Gastroesophageal sphincter (tissue), 3 donors: Measurements from ENCODE around the gene CST9L.

Experiments
- EP300 ChIP-seq: sonication (generic); formaldehyde crosslinking; IDR thresholded peaks from one replicate; pipeline ENCODE4 v1.6.1; 2017; ENCODE audit warnings: antibody characterized with exemption, mild to moderate bottlenecking
- POLR2A ChIP-seq, 2 donors: fragments of 450-650 bp; IDR thresholded peaks; one replicate each; pipeline ENCODE4 v1.6.1; 2017; ENCODE audit warnings: antibody characterized with exemption in 2 of 2, mild to moderate bottlenecking in 2 of 2, moderate library complexity in 1 of 2
- TF ChIP-seq, protein P1 (sequence below), 4 experiments: fragments of 200-600 bp in 2 of 4; fragments of 450-650 bp in 2 of 4; sonication (generic) in 1 of 4; IDR thresholded peaks; one replicate each; pipeline ENCODE4 v1.5.1; 2017 to 2019; ENCODE audit warnings: antibody characterized with exemption in 4 of 4, mild to moderate bottlenecking in 2 of 4, moderate library complexity in 2 of 4

DNA sequence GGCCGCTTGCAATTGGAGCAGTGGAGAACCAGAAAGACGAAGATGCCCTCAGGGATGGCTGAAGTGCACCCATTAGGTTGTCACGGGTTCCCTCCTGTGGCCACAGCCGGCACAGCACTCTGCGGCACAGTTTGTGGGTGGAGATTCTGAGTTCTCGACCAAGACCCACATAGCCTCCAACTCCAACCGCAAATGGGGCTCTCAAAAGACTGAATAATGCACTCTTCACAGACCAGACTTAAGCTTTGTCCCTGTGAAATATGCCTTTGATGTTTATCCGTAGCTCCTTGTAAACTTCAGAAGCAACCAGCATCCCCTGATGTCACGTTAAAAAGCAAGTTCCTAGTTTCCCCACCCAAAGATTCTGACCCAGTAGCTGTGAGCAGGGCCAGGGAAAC, 38.4 kb upstream of the CST9L start:
- TF ChIP-seq, protein P1, sequence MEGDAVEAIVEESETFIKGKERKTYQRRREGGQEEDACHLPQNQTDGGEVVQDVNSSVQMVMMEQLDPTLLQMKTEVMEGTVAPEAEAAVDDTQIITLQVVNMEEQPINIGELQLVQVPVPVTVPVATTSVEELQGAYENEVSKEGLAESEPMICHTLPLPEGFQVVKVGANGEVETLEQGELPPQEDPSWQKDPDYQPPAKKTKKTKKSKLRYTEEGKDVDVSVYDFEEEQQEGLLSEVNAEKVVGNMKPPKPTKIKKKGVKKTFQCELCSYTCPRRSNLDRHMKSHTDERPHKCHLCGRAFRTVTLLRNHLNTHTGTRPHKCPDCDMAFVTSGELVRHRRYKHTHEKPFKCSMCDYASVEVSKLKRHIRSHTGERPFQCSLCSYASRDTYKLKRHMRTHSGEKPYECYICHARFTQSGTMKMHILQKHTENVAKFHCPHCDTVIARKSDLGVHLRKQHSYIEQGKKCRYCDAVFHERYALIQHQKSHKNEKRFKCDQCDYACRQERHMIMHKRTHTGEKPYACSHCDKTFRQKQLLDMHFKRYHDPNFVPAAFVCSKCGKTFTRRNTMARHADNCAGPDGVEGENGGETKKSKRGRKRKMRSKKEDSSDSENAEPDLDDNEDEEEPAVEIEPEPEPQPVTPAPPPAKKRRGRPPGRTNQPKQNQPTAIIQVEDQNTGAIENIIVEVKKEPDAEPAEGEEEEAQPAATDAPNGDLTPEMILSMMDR (IDR thresholded peaks at IDR 0.05): peak; percentile 66 to 95 (median 89)
- TF ChIP-seq EP300 (no peak), POLR2A (IDR thresholded peaks at IDR 0.05) (no peak)
